Measurements from ENCODE around the gene MPEG1.

Gene MPEG1

GRCh38 chr11:59191890-59192289 is 20.8 kb downstream of the MPEG1 start:
- Histone ChIP-seq H3K4me2 (ENCODE audit: insufficient read depth, low read length) (no peak overlapping the region), H3K9ac (ENCODE audit: low read depth, low read length) (no peak overlapping the region), H3K4me3 (ENCODE audit: low read depth in 1 of 2, low read length in 2 of 2) (no peak overlapping the region), H3K4me1 (ENCODE audit: insufficient read depth, low read length) (no peaks in the 10 kb centered on the region), H3K27me3 (ENCODE audit: insufficient read depth, low read length, poor library complexity) (no peaks in the 10 kb centered on the region), H3K79me2 (ENCODE audit: insufficient read depth, low read length) (no peaks in the 10 kb centered on the region), H3K9me3 (ENCODE audit: insufficient read depth, low read length, severe bottlenecking) (no peaks in the 10 kb centered on the region), H3K27ac (ENCODE audit: low read length) (no peak overlapping the region), H3K36me3 (ENCODE audit: insufficient read depth, low read length) (no peaks in the 10 kb centered on the region; the same call in 1 of the 2 replicates), H4K20me1 (ENCODE audit: insufficient read depth, low read length) (no peaks in the 10 kb centered on the region), H2AFZ (ENCODE audit: low read depth, low read length) (no peak overlapping the region)
- DNase-seq (no peak), ATAC-seq (ENCODE audit: insufficient read depth, low read depth) (no peak)
- TF ChIP-seq CTCF (IDR thresholded peaks at IDR 0.05; ENCODE audit: borderline replicate concordance, extremely low read depth, low read length, poor library complexity, severe bottlenecking) (no peak), EZH2 (IDR thresholded peaks at IDR 0.05; ENCODE audit: borderline replicate concordance, low read depth, low read length, severe bottlenecking) (no peak)

DNA sequence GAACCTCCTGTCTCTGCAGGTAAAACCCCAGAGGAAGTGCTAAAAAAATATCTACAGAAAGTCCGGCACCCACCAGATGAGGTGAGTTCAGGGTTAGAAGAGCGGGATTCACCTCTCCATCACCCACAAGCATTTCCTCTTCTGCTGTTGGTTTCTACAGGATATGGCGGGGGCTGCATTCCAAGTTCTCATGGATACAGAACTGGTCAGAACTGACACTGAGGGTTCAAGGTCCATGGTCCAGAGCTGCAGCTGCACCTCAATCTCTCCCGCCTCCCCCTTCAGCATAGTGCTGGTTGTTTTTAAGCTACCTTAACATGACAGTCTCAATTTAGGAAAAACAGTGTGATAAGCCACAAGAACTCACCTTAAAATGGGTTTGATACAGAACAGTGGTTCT is 21.6 kb downstream of the MPEG1 start:
- no peaks in the 10 kb centered on the region for H4K20me1 ChIP-seq (ENCODE audit: insufficient read depth, low read length)
- H3K27ac ChIP-seq (ENCODE audit: low read length): no peak overlapping the region
- no peak overlapping the region for H3K4me2 ChIP-seq (ENCODE audit: insufficient read depth, low read length)
- H3K27me3 ChIP-seq (ENCODE audit: insufficient read depth, low read length, poor library complexity): no peaks in the 10 kb centered on the region
- H2AFZ ChIP-seq (ENCODE audit: low read depth, low read length): no peak overlapping the region
- no peak for TF ChIP-seq EZH2 (IDR thresholded peaks at IDR 0.05; ENCODE audit: borderline replicate concordance, low read depth, low read length, severe bottlenecking)
- TF ChIP-seq CTCF (IDR thresholded peaks at IDR 0.05; ENCODE audit: borderline replicate concordance, extremely low read depth, low read length, poor library complexity, severe bottlenecking): no peak
- ATAC-seq (ENCODE audit: insufficient read depth, low read depth): no peak
- no peaks in the 10 kb centered on the region for H3K79me2 ChIP-seq (ENCODE audit: insufficient read depth, low read length)
- DNase-seq: no peak
- H3K4me3 ChIP-seq (ENCODE audit: low read depth in 1 of 2, low read length in 2 of 2): no peak overlapping the region
- no peak overlapping the region for H3K9ac ChIP-seq (ENCODE audit: low read depth, low read length)
- H3K9me3 ChIP-seq (ENCODE audit: insufficient read depth, low read length, severe bottlenecking): no peaks in the 10 kb centered on the region
- H3K36me3 ChIP-seq (ENCODE audit: insufficient read depth, low read length): no peaks in the 10 kb centered on the region; the same call in 1 of the 2 replicates
- H3K4me1 ChIP-seq (ENCODE audit: insufficient read depth, low read length): no peaks in the 10 kb centered on the region

GRCh38 chr11:59189986-59190385 is 22.7 kb downstream of the MPEG1 start:
- H3K9me3 ChIP-seq (ENCODE audit: insufficient read depth, low read length, severe bottlenecking): no peaks in the 10 kb centered on the region
- no peaks in the 10 kb centered on the region for H4K20me1 ChIP-seq (ENCODE audit: insufficient read depth, low read length)
- H3K79me2 ChIP-seq (ENCODE audit: insufficient read depth, low read length): no peaks in the 10 kb centered on the region
- no peak overlapping the region for H3K4me2 ChIP-seq (ENCODE audit: insufficient read depth, low read length)
- DNase-seq: no peak
- H3K36me3 ChIP-seq (ENCODE audit: insufficient read depth, low read length): no peaks in the 10 kb centered on the region
- H3K4me3 ChIP-seq (ENCODE audit: low read depth in 1 of 2, low read length in 2 of 2): no peak overlapping the region
- H3K27ac ChIP-seq (ENCODE audit: low read length): no peak overlapping the region
- no peak for ATAC-seq (ENCODE audit: insufficient read depth, low read depth)
- H3K9ac ChIP-seq (ENCODE audit: low read depth, low read length): no peak overlapping the region
- no peaks in the 10 kb centered on the region for H3K27me3 ChIP-seq (ENCODE audit: insufficient read depth, low read length, poor library complexity)
- H3K4me1 ChIP-seq (ENCODE audit: insufficient read depth, low read length): no peaks in the 10 kb centered on the region
- no peak overlapping the region for H2AFZ ChIP-seq (ENCODE audit: low read depth, low read length)
- TF ChIP-seq EZH2 (IDR thresholded peaks at IDR 0.05; ENCODE audit: borderline replicate concordance, low read depth, low read length, severe bottlenecking): no peak
- no peak for TF ChIP-seq CTCF (IDR thresholded peaks at IDR 0.05; ENCODE audit: borderline replicate concordance, extremely low read depth, low read length, poor library complexity, severe bottlenecking)

DNA sequence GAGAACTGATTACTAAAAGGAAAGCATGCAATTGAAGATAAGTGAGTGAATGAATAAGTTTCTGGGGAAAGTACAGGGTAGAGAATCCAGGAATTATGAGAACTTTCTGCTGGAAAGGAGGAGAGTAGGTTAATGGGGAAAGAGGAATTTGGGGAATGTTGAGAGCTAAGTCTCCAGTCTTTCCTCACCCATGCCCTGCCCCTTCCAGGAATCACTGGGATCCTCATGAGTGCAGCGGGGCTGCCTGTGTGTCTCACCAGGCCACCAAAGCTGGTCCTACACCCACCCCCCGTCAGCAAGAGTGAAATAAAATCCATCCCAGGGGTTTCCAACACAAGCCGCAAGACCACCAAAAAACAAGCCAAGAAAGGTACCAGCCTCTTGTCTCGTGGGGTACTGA is 23.8 kb downstream of the MPEG1 start:
- H3K79me2 ChIP-seq (ENCODE audit: insufficient read depth, low read length): no peaks in the 10 kb centered on the region
- ATAC-seq (ENCODE audit: insufficient read depth, low read depth): no peak

More for the DNA sequence above, 23.8 kb downstream of the MPEG1 start:
- H3K27ac ChIP-seq (ENCODE audit: low read length): no peak overlapping the region
- no peak overlapping the region for H3K4me3 ChIP-seq (ENCODE audit: low read depth in 1 of 2, low read length in 2 of 2)
- no peak for DNase-seq
- no peaks in the 10 kb centered on the region for H3K36me3 ChIP-seq (ENCODE audit: insufficient read depth, low read length)
- no peaks in the 10 kb centered on the region for H3K9me3 ChIP-seq (ENCODE audit: insufficient read depth, low read length, severe bottlenecking)
- no peaks in the 10 kb centered on the region for H3K27me3 ChIP-seq (ENCODE audit: insufficient read depth, low read length, poor library complexity)
- H3K4me2 ChIP-seq (ENCODE audit: insufficient read depth, low read length): no peak overlapping the region
- TF ChIP-seq EZH2 (IDR thresholded peaks at IDR 0.05; ENCODE audit: borderline replicate concordance, low read depth, low read length, severe bottlenecking): no peak
- no peak overlapping the region for H2AFZ ChIP-seq (ENCODE audit: low read depth, low read length)
- no peaks in the 10 kb centered on the region for H3K4me1 ChIP-seq (ENCODE audit: insufficient read depth, low read length)
- no peak overlapping the region for H3K9ac ChIP-seq (ENCODE audit: low read depth, low read length)
- H4K20me1 ChIP-seq (ENCODE audit: insufficient read depth, low read length): no peaks in the 10 kb centered on the region

Measured in DND-41 (cell line).